Stimulated activated CD4-positive, alpha-beta T cell treated with anti-CD3 and anti-CD28 coated beads, TNF-alpha, amount 100 ng/mL, for 1 hour (primary cell): ENCODE results near the gene C1D.
A peak's percentile ranks its signal among the peaks of the same experiment; 100 is the strongest.
"Not testable (repeated sequence)": the region's sequence is repeated elsewhere in the genome, so short reads cannot be mapped to it uniquely, and the experiment has no call there.

Experiments used
- DNase-seq, 3 donors: peaks; one replicate each; pipeline ENCODE4 v3.0.0-alpha.2; 2020; ENCODE audit warnings: low read depth in 3 of 3, low spot score in 1 of 3

Gene C1D

GRCh38 chr2:68062680-68063387, at the start of gene C1D:
Gene C1D (minus strand): TSS chr2:68063004. CDS start chr2:68047310, 15,694 bp downstream.
- DNase-seq: peak; percentile 67 to 92 (median 79)

- DNase-seq: no peak
Measured at GRCh38 chr2:68110102-68110501, 47.3 kb upstream of the C1D start.

DNA sequence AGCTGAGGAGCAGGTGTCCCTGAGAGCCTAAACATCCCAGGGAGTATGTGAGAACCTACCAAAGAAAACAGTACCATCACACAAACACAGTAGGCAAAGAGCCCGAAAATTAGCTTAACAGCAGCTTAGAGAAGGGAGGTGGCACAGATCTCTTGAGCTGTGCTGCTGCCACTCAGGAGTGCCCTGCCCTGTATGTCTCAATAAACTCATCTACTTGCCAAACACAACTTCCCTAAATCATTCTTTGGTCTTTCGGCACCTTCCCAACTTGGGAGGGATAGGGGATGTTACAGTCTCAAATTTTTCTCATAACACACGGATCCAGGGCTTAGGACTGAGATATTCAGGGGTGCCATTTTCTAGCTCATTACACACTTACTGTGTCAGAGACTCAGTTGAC, 45.3 kb upstream of the C1D start:
- no peak for DNase-seq

DNA sequence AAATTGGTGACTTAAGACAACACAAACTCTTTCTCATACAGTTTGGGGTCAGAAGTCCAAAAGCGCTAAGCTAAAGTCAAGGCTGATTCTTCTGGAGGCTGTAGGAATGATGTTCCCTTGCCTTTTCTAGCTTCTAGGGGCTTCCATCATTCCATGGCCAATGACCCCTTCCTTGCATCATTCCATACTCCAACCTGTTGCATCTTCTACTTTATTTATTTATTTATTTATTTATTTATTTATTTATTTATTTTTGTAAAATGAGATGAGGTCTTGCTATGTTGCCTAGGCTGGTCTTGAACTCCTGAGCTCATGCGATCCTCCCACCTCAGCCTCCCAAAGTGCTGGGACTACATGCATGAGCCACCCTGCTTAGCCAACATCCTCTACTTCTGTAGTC, 44.7 kb upstream of the C1D start:
- no peak for DNase-seq

GRCh38 chr2:68104111-68104835, 41.5 kb upstream of the C1D start:
- no peak for DNase-seq

GRCh38 chr2:68103709-68104055, 40.9 kb upstream of the C1D start:
- no peak for DNase-seq

DNA sequence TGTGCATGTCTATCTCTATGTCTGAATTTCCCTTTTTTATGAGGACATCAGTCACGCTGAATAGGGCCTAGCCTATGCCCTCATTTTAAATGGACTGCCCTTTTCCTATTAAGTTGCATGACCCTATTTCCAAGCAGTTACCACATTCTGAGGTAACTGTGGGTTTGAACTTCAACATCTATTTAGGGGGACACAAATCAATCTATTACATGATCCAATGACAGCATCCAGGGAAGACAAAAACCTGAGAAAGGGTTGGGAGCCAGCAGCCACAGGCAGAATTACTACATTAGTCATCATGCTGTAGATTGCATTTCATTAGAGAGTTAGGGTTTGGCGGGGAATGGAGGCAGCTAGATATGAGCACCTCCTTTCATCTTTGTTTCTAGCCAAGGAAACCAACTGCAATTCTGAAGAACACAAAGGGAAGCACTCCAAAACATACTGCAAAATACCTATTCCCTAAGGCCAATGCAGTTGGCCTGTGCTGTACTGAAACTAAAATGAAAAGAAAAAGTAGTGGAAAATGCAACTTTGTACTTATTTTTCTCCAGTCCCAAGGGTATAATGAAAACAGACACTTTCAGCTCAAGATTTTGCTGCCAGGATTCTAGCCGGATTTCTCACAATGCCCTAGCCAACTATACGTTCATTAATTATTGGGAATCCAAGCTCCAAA, 40.4 kb upstream of the C1D start:
- no peak for DNase-seq

GRCh38 chr2:68100189-68100588, 37.4 kb upstream of the C1D start:
- DNase-seq: no peak

GRCh38 chr2:68099260-68099659, 36.5 kb upstream of the C1D start:
- DNase-seq: no peak

GRCh38 chr2:68098291-68098797, 35.5 kb upstream of the C1D start:
- DNase-seq: no peak

DNA sequence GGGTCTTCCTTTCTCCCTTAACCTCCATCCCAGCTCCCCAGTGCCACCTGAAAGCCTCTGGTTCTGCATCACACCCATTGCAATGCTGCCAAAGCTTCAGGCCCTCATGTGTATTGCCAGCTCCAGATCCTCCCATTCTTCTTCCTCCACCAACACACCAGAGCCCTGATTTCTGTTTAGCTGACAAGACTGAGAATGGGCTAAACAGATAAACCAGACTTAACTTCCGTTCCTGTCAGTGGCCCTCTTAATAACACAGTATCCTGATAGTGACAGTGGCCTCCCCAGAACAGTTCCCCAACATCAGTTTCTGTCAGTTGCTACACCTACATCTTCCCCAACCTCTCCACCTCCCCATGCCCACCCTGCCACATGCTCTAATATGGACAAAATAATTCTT, 31.3 kb upstream of the C1D start:
- no peak for DNase-seq

- DNase-seq: no peak
Measured at GRCh38 chr2:68093634-68094033, 30.8 kb upstream of the C1D start.

GRCh38 chr2:68091439-68092034, 28.7 kb upstream of the C1D start:
- no peak for DNase-seq

GRCh38 chr2:68089961-68090360, 27.2 kb upstream of the C1D start:
- no peak for DNase-seq

GRCh38 chr2:68088940-68089339, 26.1 kb upstream of the C1D start:
- no peak for DNase-seq

DNA sequence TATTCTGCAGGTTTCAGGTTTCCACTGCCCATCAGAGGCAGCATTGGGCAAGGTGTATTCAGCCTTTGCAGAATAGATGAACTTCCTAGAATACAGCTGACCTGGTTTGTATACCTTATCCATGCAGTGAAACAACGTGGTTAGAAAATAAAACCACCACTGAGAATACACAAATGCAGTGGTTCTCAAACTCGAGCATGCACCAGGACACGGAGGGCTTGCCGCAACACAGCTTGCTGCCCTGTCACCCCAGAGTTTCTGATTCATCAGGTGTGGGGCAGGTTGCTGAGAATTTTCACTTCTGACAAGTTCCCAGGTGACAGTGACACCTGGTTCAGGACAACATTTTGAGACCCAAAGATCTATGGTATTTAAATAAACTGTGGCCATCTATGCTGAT, 23.4 kb upstream of the C1D start:
- no peak for DNase-seq

- DNase-seq: no peak
Measured at GRCh38 chr2:68083346-68083745, 20.5 kb upstream of the C1D start.

DNA sequence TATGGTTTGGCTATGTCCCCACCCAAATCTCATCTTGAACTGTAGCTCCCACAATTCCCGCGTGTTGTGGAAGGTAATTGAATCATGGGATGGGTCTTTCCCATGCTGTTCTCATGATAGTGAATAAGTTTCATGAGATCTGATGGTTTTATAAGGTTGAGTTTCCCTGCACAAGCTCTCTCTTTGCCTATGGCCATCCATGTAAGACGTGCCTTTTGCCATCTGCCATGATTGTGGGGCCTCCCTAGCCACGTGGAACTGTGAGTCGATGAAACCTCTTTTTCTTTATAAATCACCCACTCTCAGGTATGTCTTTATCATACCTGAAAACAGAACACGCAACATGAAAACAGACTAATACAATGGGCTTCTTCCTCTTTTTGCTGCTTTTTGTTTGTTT, 11.2 kb upstream of the C1D start:
- DNase-seq: no peak

DNA sequence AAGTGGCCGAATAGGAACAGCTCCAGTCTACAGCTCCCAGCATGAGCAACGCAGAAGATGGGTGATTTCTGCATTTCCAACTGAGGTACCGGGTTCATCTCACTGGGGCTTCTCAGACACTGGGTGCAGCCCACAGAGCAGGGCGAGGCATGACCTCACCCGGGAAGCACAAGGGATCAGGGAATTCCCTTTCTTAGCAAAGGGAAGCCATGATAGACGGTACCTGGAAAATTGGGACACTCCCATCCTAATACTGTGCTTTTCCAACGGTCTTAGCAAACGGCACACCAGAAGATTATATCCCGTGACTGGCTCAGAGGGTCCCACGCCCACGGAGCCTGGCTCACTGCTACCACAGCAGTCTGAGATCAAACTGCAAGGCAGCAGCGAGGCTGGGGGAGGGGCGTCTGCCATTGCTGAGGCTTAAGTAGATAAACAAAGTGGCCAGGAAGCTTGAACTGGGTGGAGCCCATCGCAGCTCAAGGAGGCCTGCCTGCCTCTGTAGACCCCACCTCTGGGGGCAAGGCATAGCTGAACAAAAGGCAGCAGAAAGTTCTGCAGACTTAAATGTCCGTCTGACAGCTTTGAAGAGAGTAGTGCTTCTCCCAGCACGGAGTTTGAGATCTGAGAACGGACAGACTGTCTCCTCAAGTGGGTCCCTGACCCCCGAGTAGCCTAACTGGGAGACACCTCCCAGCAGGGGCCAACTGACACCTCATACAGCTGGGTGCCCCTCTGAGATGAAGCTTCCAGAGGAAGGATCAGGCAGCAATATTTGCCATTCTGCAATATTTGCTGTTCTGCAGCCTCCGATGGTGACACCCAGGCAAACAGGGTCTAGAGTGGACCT, 1.2 kb upstream of the C1D start:
- DNase-seq: not testable (repeated sequence)

DNA sequence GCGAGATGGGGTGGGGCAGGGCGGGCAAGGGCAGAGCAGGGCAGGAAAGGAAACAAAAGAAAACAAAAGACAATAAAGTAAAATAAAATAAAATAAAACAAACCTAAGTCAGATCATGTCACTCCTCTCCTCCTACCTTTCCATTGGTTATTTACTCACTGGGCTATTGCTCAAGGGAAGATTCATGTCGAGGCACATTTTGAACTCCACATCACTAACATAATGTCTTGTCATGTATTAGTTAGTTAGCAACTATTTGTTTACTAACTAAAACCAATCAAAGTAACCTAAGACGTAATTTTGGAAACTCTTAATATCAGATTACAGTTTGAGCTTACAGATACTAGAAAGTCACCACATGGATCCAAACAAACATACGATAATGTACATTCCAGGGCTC, 2.2 kb downstream of the C1D start:
- DNase-seq: no peak
